HG03064 (cell line): ENCODE results near the gene MIP.
"Not testable (repeated sequence)": the region's sequence is repeated elsewhere in the genome, so short reads cannot be mapped to it uniquely, and the experiment has no call there.

Source experiments
- ATAC-seq: cut with Tn5 transposase; IDR thresholded peaks from one replicate; pipeline ENCODE4 v1.9.1; 2021; ENCODE audit warnings: low read depth; ENCODE audit not compliant: unreplicated experiment

MIP gene

GRCh38 chr12:56411781-56412639 lies 42.4 kb downstream of the MIP start:
- no peak for ATAC-seq

- ATAC-seq = no peak
Measured at GRCh38 chr12:56410768-56411167, 43.7 kb downstream of the MIP start.

- no peak for ATAC-seq
Measured at GRCh38 chr12:56408799-56409417, 45.5 kb downstream of the MIP start.

- not testable (repeated sequence) for ATAC-seq
Measured at GRCh38 chr12:56404227-56404626, 50.2 kb downstream of the MIP start.

- ATAC-seq = not testable (repeated sequence)
Measured at GRCh38 chr12:56401612-56402011, 52.8 kb downstream of the MIP start.

GRCh38 chr12:56401125-56401524 lies 53.3 kb downstream of the MIP start:
- not testable (repeated sequence) for ATAC-seq
